RWPE2 (cell line): ENCODE measurements around the gene EMILIN3.

ENCODE experiments used
- ATAC-seq: fragments of 200-7000 bp; cut with Tn5 transposase; 3 replicates; pipeline ENCODE4 v1.9.1; 2021; ENCODE audit warnings: low read depth
- DNase-seq: peaks from one replicate; pipeline ENCODE4 v3.0.0-alpha.2; 2020; ENCODE audit warnings: low spot score
- H3K27ac ChIP-seq: fragments of 450-650 bp; 2 replicates; pipeline ENCODE4 v1.5.1; 2017; ENCODE audit warnings: mild to moderate bottlenecking; ENCODE audit not compliant: poor library complexity, severe bottlenecking
- H3K27me3 ChIP-seq: fragments of 250-450 bp; sonication (Bioruptor Pico); 2 replicates; pipeline ENCODE4 v1.5.1; 2021; ENCODE audit warnings: mild to moderate bottlenecking, moderate library complexity; ENCODE audit not compliant: insufficient read depth, poor library complexity, severe bottlenecking
- H3K36me3 ChIP-seq: fragments of 250-450 bp; sonication (Bioruptor Pico); 2 replicates; pipeline ENCODE4 v1.5.1; 2020; ENCODE audit warnings: low read depth, mild to moderate bottlenecking, moderate library complexity
- H3K4me1 ChIP-seq: fragments of 250-450 bp; sonication (Bioruptor Pico); 2 replicates; pipeline ENCODE4 v1.5.1; 2021; ENCODE audit warnings: mild to moderate bottlenecking, moderate library complexity; ENCODE audit not compliant: insufficient read depth, poor library complexity, severe bottlenecking
- H3K4me3 ChIP-seq: fragments of 250-450 bp; sonication (Bioruptor Pico); 2 replicates; pipeline ENCODE4 v1.5.1; 2021; ENCODE audit warnings: mild to moderate bottlenecking, moderate library complexity; ENCODE audit not compliant: severe bottlenecking
- H3K9me3 ChIP-seq: fragments of 250-450 bp; sonication (Bioruptor Pico); 2 replicates; pipeline ENCODE4 v1.5.1; 2021; ENCODE audit warnings: mild to moderate bottlenecking, moderate library complexity; ENCODE audit not compliant: severe bottlenecking
- CTCF ChIP-seq: fragments of 450-650 bp; IDR thresholded peaks from one replicate; pipeline ENCODE4 v1.5.1; 2017; ENCODE audit warnings: mild to moderate bottlenecking, moderate library complexity; ENCODE audit not compliant: poor library complexity, severe bottlenecking

The EMILIN3 gene

GRCh38 chr20:41329435-41330342, 36.9 kb downstream of the EMILIN3 start:
- DNase-seq (peak; percentile 96), ATAC-seq (peak; percentile 97)
- peak; percentile 10 for TF ChIP-seq CTCF
- H3K27ac ChIP-seq, result peak overlapping the region; percentile 92
- H3K9me3 ChIP-seq, result no peaks in the 10 kb centered on the region
- no peak overlapping the region for H3K4me3 ChIP-seq
- H3K36me3 ChIP-seq, result no peaks in the 10 kb centered on the region
- peaks cover 18% of the 10 kb centered on the region for H3K4me1 ChIP-seq
- no peaks in the 10 kb centered on the region for H3K27me3 ChIP-seq

- H3K36me3 ChIP-seq, result no peaks in the 10 kb centered on the region
- H3K27me3 ChIP-seq, result no peaks in the 10 kb centered on the region
- no peak for TF ChIP-seq CTCF
- ATAC-seq, result no peak
- H3K4me1 ChIP-seq, result peaks cover 20% of the 10 kb centered on the region
- H3K27ac ChIP-seq, result peak overlapping the region; percentile 92
- DNase-seq, result no peak
- no peaks in the 10 kb centered on the region for H3K9me3 ChIP-seq
- H3K4me3 ChIP-seq, result no peak overlapping the region
Measured at GRCh38 chr20:41327178-41327577, 39.4 kb downstream of the EMILIN3 start.

- DNase-seq (no peak), ATAC-seq (no peak)
- H3K4me1 ChIP-seq, result peaks cover 22% of the 10 kb centered on the region
- no peak overlapping the region for H3K4me3 ChIP-seq
- peak overlapping the region; percentile 43 for H3K27ac ChIP-seq
- no peak for TF ChIP-seq CTCF
- H3K9me3 ChIP-seq, result no peaks in the 10 kb centered on the region
- H3K27me3 ChIP-seq, result no peaks in the 10 kb centered on the region
- H3K36me3 ChIP-seq, result no peaks in the 10 kb centered on the region
Measured at GRCh38 chr20:41320976-41321375, 45.6 kb downstream of the EMILIN3 start.

GRCh38 chr20:41320441-41320840, 46.2 kb downstream of the EMILIN3 start:
- no peaks in the 10 kb centered on the region for H3K27me3 ChIP-seq
- H3K36me3 ChIP-seq, result no peaks in the 10 kb centered on the region
- no peak overlapping the region for H3K27ac ChIP-seq
- peaks cover 27% of the 10 kb centered on the region for H3K4me1 ChIP-seq
- ATAC-seq, result no peak
- no peaks in the 10 kb centered on the region for H3K9me3 ChIP-seq
- no peak for DNase-seq
- no peak for TF ChIP-seq CTCF
- H3K4me3 ChIP-seq, result no peak overlapping the region

- Histone ChIP-seq H3K36me3 (no peaks in the 10 kb centered on the region), H3K4me3 (peak overlapping the region; percentile 79), H3K27me3 (no peaks in the 10 kb centered on the region), H3K9me3 (no peaks in the 10 kb centered on the region), H3K27ac (peak overlapping the region; percentile 94), H3K4me1 (peaks cover 34% of the 10 kb centered on the region)
- no peak for TF ChIP-seq CTCF
- no peak for ATAC-seq
- DNase-seq, result no peak
Measured at GRCh38 chr20:41318271-41318649, 48.4 kb downstream of the EMILIN3 start.
